Colonic mucosa (tissue), 4 donors: ENCODE results near the gene DNM2. TPM values are rescaled to one million over a fixed set of nuclear protein-coding genes. Genes with fewer than 3 reads are reported as not detected.
A peak's percentile ranks its signal among the peaks of the same experiment; 100 is the strongest.

ENCODE experiments used
- DNase-seq: peaks from one replicate; pipeline ENCODE4 v3.0.0-alpha.2; 2020
- H3K27ac ChIP-seq: fragments of 200-600 bp; one replicate; pipeline ENCODE4 v1.8.0; 2021
- H3K27me3 ChIP-seq: fragments of 200-600 bp; one replicate; pipeline ENCODE4 v1.8.0; 2021
- H3K36me3 ChIP-seq: fragments of 200-600 bp; one replicate; pipeline ENCODE4 v1.8.0; 2021
- H3K4me1 ChIP-seq: fragments of 200-600 bp; one replicate; pipeline ENCODE4 v1.8.0; 2021; ENCODE audit warnings: mild to moderate bottlenecking
- H3K4me3 ChIP-seq: fragments of 200-600 bp; one replicate; pipeline ENCODE4 v1.8.0; 2021
- H3K9ac ChIP-seq, 2 donors: one replicate each; pipeline ENCODE4 v1.7.0; 2013; ENCODE audit warnings: control low read depth in 2 of 2, low read depth in 2 of 2, low read length in 2 of 2
- H3K9me3 ChIP-seq: fragments of 200-600 bp; one replicate; pipeline ENCODE4 v1.8.0; 2021
- intact Hi-C: fragments of 100-400 bp; cut with DNase I; formaldehyde crosslinking; loops from one replicate; pipeline ENCODE4 v1.14.1; 2022
- total RNA-seq, 2 donors: library from RNA; stranded (reverse); fragmentation: NEBNext Ultra II Directional in 1 of 2; extraction: Animal tissue kit (Norgen Biotek cat#: 25700) in 1 of 2; gene quantifications; one replicate each; pipeline ENCODE4 v1.2.1, GENCODE V29; 2021
- TF ChIP-seq, protein P1 (sequence below): fragments of 200-600 bp; IDR thresholded peaks from one replicate; pipeline ENCODE4 v1.8.0; 2022; ENCODE audit warnings: antibody characterized with exemption, mild to moderate bottlenecking
- donor health status: healthy.
- donor health status: DM: no; HTN: no; CAD: no.
- donor health status: DM: no; HTN: no; CAD: no.

Gene DNM2
- total RNA-seq, 2 donors from 2014 or later, result 450 to 461 TPM

DNA sequence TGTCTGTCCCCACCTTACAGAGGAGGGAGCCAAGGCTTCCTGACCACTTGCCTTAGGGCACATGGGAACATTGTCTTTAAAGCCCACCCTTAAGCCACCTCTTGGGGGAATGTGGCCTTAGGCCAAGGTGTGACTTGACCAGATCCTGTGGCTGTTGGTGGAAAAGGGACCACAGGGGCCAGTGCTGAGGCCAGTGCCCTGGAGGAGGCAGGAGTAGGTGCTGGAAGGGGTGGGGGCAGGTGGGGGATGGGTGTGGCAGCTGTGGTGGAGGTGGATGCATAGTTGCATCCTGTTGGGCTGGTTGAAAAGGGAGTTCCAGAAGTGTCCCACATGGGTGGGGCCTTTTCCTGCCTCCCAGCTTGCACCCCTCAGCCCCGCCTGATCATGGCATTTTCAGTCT lies 44.8 kb downstream of the DNM2 start:
- peaks cover 66% of the 10 kb centered on the region for H3K4me1 ChIP-seq
- no peak overlapping the region for H3K4me3 ChIP-seq
- H3K36me3 ChIP-seq, result no peaks in the 10 kb centered on the region
- intact Hi-C loops, result no loop called here
- H3K27me3 ChIP-seq, result no peaks in the 10 kb centered on the region
- peak overlapping the region; percentile 95 for H3K27ac ChIP-seq
- H3K9me3 ChIP-seq, result no peaks in the 10 kb centered on the region
- peak; percentile 88 for DNase-seq
- H3K9ac ChIP-seq, result peak overlapping the region; percentile 51 to 79
- TF ChIP-seq, protein P1, sequence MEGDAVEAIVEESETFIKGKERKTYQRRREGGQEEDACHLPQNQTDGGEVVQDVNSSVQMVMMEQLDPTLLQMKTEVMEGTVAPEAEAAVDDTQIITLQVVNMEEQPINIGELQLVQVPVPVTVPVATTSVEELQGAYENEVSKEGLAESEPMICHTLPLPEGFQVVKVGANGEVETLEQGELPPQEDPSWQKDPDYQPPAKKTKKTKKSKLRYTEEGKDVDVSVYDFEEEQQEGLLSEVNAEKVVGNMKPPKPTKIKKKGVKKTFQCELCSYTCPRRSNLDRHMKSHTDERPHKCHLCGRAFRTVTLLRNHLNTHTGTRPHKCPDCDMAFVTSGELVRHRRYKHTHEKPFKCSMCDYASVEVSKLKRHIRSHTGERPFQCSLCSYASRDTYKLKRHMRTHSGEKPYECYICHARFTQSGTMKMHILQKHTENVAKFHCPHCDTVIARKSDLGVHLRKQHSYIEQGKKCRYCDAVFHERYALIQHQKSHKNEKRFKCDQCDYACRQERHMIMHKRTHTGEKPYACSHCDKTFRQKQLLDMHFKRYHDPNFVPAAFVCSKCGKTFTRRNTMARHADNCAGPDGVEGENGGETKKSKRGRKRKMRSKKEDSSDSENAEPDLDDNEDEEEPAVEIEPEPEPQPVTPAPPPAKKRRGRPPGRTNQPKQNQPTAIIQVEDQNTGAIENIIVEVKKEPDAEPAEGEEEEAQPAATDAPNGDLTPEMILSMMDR, result no peak

- no peak overlapping the region for H3K4me3 ChIP-seq
- peaks cover 66% of the 10 kb centered on the region for H3K4me1 ChIP-seq
- TF ChIP-seq, protein P1, result no peak
- H3K27me3 ChIP-seq, result no peaks in the 10 kb centered on the region
- peak overlapping the region; percentile 19 to 79 for H3K9ac ChIP-seq
- DNase-seq, result no peak
- peak overlapping the region; percentile 95 for H3K27ac ChIP-seq
- intact Hi-C loops, result no loop called here
- H3K9me3 ChIP-seq, result no peaks in the 10 kb centered on the region
- H3K36me3 ChIP-seq, result no peaks in the 10 kb centered on the region
Measured at GRCh38 chr19:10763411-10763810, 45.5 kb downstream of the DNM2 start.

- Histone ChIP-seq H3K4me3 (no peak overlapping the region), H3K9ac (peak overlapping the region; percentile 19 to 79), H3K27ac (peak overlapping the region; percentile 95), H3K36me3 (no peaks in the 10 kb centered on the region), H3K27me3 (no peaks in the 10 kb centered on the region), H3K4me1 (peaks cover 66% of the 10 kb centered on the region), H3K9me3 (no peaks in the 10 kb centered on the region)
- no peak for DNase-seq
- TF ChIP-seq, protein P1, result no peak
- intact Hi-C loops, result no loop called here
Measured at GRCh38 chr19:10763828-10764339, 46.0 kb downstream of the DNM2 start.

- intact Hi-C loops, result no loop called here
- Histone ChIP-seq H3K27me3 (no peaks in the 10 kb centered on the region), H3K27ac (peak overlapping the region; percentile 95), H3K36me3 (no peaks in the 10 kb centered on the region), H3K9me3 (no peaks in the 10 kb centered on the region), H3K9ac (peak overlapping the region in 1 of 2 donors; percentile 79), H3K4me1 (peaks cover 71% of the 10 kb centered on the region), H3K4me3 (no peak overlapping the region)
- peak; percentile 93 for DNase-seq
- TF ChIP-seq, protein P1, result no peak
Measured at GRCh38 chr19:10764340-10764894, 46.5 kb downstream of the DNM2 start.

DNA sequence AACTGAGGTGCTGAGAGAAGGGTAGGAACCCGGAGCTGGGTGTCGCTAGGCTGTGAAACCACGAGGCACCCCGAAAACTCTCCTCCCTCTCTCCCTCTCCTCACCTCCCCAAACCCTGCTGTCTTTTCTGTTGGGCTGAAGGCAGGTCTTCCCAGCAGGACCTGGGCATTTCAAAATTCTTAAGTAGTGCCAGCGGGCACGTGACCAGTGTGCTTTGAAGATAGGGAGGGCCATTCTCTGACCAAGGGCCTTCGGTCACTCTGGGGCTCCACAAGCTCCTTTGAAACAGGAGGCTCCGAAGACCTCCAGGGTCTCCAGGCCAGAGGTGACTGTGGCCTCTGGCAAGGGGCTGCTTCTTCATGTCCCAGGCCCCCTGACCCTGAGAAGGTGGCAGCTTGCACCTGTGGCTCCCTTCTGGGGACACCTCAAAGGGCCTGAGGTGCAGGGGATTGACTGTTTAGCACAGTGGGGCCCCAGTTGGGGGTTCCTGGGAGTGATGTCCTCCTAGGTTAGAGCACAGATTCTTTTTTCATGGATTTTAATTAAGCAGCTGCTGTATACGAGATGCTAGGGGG lies 48.3 kb downstream of the DNM2 start:
- DNase-seq, result no peak
- Histone ChIP-seq H3K36me3 (no peaks in the 10 kb centered on the region), H3K4me3 (no peak overlapping the region)

More for the DNA sequence above, 48.3 kb downstream of the DNM2 start:
- H3K9me3 ChIP-seq, result no peaks in the 10 kb centered on the region
- peak overlapping the region; percentile 33 to 92 for H3K9ac ChIP-seq
- intact Hi-C loops, result no loop called here
- peaks cover 59% of the 10 kb centered on the region for H3K4me1 ChIP-seq
- H3K27me3 ChIP-seq, result no peaks in the 10 kb centered on the region
- peak overlapping the region; percentile 95 for H3K27ac ChIP-seq
- TF ChIP-seq, protein P1, result no peak
